Measurements from ENCODE around the gene VEGFB.

The VEGFB gene

DNA sequence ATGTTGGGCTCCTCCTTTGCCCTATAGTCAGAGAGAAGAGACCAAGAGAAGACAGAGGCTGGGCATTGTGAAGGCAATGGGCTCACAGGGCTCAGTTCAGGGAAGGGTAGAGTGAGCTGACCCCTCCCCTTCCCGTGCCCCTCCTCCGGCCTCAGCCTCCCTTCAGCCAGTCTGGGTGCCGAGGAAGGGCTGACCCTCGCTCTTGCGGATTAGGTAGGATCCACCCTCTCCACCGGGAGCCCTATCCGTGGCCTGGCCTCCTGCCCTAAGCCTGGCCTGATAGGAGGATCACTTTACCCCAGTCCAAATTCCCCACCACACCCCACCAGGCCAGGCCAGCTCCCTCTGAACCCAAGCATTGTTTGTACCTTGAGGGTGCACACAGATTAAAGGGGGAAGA lies 14.2 kb downstream of the VEGFB start:
- Histone ChIP-seq H3K9me3 (ENCODE audit: insufficient read depth, low read length) (no peaks in the 10 kb centered on the region), H3K27me3 (ENCODE audit: insufficient read depth, insufficient read length) (no peaks in the 10 kb centered on the region), H3K9ac (ENCODE audit: insufficient read length, low read depth) (peak overlapping the region; percentile 90), H3K4me1 (ENCODE audit: insufficient read depth, insufficient read length) (peaks cover 45% of the 10 kb centered on the region), H3K4me3 (ENCODE audit: insufficient read length, low read depth) (no peak overlapping the region), H3K36me3 (ENCODE audit: insufficient read depth, insufficient read length, low read length) (peaks cover 31% of the 10 kb centered on the region)
- no peak for DNase-seq (ENCODE audit: low read depth, low spot score)
- TF ChIP-seq ZNF274 (IDR thresholded peaks at IDR 0.05; ENCODE audit: low read depth, low read length) (no peak), YY1 (IDR thresholded peaks at IDR 0.05; ENCODE audit: insufficient read depth, insufficient read length) (no peak), SUZ12 (IDR thresholded peaks at IDR 0.05; ENCODE audit: extremely low read depth, insufficient read depth, insufficient read length) (no peak)

DNA sequence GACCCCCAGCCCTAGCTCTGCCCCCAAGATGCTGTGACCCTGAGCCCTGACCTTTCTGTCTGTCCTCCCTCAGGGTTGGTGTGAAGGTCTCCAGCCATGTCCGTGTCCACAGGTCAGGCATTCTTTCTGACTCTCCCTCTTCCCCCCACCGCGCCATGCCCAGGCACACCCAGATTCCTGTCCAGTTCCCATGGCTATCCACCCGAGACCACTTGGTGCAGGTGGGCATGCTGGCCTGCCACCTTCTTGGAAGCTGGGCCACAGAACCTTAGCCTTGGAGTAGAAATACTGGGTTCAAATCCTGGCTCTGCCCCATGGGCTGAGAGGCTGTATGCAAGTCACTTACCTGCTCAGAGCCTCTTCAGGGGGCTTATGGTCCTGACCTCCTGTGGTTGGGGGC lies 14.7 kb downstream of the VEGFB start:
- TF ChIP-seq ZNF274 (IDR thresholded peaks at IDR 0.05; ENCODE audit: low read depth, low read length) (no peak), SUZ12 (IDR thresholded peaks at IDR 0.05; ENCODE audit: extremely low read depth, insufficient read depth, insufficient read length) (no peak), YY1 (IDR thresholded peaks at IDR 0.05; ENCODE audit: insufficient read depth, insufficient read length) (no peak)
- Histone ChIP-seq H3K4me1 (ENCODE audit: insufficient read depth, insufficient read length) (peaks cover 42% of the 10 kb centered on the region), H3K36me3 (ENCODE audit: insufficient read depth, insufficient read length, low read length) (peaks cover 30% of the 10 kb centered on the region), H3K27me3 (ENCODE audit: insufficient read depth, insufficient read length) (no peaks in the 10 kb centered on the region), H3K4me3 (ENCODE audit: insufficient read length, low read depth) (no peak overlapping the region), H3K9me3 (ENCODE audit: insufficient read depth, low read length) (no peaks in the 10 kb centered on the region), H3K9ac (ENCODE audit: insufficient read length, low read depth) (peak overlapping the region; percentile 90)
- no peak for DNase-seq (ENCODE audit: low read depth, low spot score)

DNA sequence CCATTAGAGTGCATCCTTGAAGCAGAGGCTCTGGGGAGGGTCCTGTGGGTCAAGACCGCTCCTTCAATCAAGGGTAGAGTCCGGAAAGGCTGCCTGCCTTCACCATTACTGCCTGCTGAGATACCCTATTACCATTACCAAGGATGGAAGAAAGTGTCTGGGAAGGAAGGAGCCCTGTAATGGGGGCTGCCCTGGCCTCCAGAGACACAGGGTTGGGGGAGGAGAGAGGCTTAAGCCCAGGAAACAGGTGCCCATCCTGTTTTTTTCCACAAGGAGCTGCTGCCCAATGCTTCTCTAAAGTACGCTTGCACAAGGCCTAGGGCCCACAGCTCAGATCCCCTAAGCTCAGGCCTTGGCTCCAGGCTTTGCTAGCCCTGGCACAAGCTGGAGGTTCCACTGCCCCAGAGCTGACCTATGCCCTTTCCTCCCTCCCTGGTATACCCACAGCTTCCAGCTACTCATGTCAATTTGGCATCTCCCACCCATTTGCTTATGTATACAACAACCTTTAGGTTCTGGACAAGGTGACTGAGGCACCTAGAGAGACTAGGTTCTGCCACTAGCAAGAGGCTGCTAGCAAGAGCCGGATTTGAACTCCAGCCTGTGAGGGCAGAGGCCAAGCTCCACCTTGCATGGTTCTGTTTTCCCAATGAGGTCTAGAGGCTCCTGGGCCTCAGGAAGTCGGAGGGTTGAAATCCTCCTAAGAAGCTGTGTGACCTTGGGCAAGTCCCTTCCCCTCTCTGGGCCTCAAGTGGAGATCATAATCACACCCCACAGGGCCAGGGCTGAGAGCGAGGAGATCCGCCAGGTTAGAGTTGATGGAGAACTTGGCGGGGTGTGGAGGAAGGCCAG lies 15.4 kb downstream of the VEGFB start:
- Histone ChIP-seq H3K27me3 (ENCODE audit: insufficient read depth, insufficient read length) (no peaks in the 10 kb centered on the region), H3K9ac (ENCODE audit: insufficient read length, low read depth) (peak overlapping the region; percentile 90), H3K36me3 (ENCODE audit: insufficient read depth, insufficient read length, low read length) (peaks cover 31% of the 10 kb centered on the region), H3K4me1 (ENCODE audit: insufficient read depth, insufficient read length) (peaks cover 40% of the 10 kb centered on the region), H3K9me3 (ENCODE audit: insufficient read depth, low read length) (no peaks in the 10 kb centered on the region), H3K4me3 (ENCODE audit: insufficient read length, low read depth) (no peak overlapping the region)
- TF ChIP-seq YY1 (IDR thresholded peaks at IDR 0.05; ENCODE audit: insufficient read depth, insufficient read length) (no peak), ZNF274 (IDR thresholded peaks at IDR 0.05; ENCODE audit: low read depth, low read length) (no peak), SUZ12 (IDR thresholded peaks at IDR 0.05; ENCODE audit: extremely low read depth, insufficient read depth, insufficient read length) (no peak)
- DNase-seq (ENCODE audit: low read depth, low spot score) = peak; percentile 92

DNA sequence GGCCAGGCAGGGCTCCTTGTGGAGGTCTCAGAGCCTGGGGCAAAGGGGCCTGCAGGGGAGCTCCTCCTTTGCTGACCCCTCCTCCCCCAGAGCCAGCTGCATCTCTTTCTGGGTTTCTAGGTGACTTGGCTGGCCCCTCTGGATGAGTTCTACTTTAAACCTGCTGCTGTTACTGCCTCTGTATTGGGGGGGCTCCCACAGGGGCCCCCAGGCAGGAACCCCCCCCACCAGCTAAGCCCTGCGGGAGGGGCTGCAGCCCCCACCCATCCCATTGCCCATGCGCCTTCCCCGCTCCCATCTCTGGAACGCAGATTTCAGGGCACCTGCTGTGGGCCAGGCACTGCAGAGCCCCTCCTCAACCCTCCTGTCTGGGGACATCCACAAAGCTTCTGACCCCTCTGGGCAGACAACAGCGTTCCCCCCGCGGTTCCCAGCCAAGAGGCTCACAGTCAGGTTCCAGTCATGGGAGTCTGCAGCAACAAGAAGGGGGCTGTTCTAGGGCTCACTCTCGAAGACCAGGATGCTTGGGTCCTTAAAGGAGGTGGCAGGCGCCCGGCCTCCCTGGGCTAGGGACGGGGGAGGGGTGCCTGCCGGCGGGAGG lies 16.1 kb downstream of the VEGFB start:
- Histone ChIP-seq H3K9ac (ENCODE audit: insufficient read length, low read depth) (peak overlapping the region; percentile 84), H3K36me3 (ENCODE audit: insufficient read depth, insufficient read length, low read length) (peaks cover 30% of the 10 kb centered on the region), H3K9me3 (ENCODE audit: insufficient read depth, low read length) (no peaks in the 10 kb centered on the region), H3K4me3 (ENCODE audit: insufficient read length, low read depth) (peak overlapping the region; percentile 65), H3K27me3 (ENCODE audit: insufficient read depth, insufficient read length) (no peaks in the 10 kb centered on the region), H3K4me1 (ENCODE audit: insufficient read depth, insufficient read length) (peaks cover 38% of the 10 kb centered on the region)
- DNase-seq (ENCODE audit: low read depth, low spot score) = no peak
- TF ChIP-seq SUZ12 (IDR thresholded peaks at IDR 0.05; ENCODE audit: extremely low read depth, insufficient read depth, insufficient read length) (no peak), YY1 (IDR thresholded peaks at IDR 0.05; ENCODE audit: insufficient read depth, insufficient read length) (no peak), ZNF274 (IDR thresholded peaks at IDR 0.05; ENCODE audit: low read depth, low read length) (no peak)

DNA sequence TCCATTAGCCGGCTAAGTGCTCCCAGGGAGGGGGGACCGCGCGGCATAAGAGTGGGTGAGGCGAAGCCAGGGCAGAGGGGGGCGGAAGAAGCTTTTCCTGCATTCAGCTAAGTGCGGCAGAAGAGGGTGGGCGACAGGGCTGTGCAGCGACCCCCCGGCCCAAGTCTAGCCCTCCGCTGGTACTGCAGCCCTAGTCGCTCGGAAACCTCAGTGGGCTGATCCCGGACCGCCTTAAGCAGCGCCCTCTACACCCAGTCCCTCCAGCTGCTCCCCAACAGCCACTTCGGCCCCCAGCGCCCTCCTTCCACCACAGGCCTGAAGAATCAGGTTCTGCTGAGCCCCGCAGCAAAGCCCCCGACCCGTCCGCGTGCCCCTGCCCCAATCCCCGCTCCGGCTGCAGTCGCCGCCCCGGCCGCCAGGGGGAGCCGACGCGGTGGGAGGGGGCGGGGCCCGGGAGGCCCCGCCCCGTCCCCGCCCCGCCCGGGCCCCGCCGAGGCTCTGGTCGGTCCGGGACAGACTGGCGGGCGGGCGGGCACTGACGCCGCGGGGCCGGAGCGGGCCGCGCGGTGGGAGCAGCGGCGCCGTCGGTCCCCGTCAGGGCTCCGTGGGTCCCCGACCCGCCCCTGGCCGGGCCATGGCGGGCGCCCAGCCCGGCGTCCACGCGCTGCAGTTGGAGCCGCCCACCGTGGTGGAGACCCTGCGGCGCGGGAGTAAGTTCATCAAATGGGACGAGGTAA lies 16.8 kb downstream of the VEGFB start, which contains the start of gene PLCB3:
Gene PLCB3, plus strand, starts transcription at position 515 of the 737 bp plus-strand sequence. Its CDS starts 120 bp downstream, at position 635.
- no peak for DNase-seq (ENCODE audit: low read depth, low spot score)
- Histone ChIP-seq H3K36me3 (ENCODE audit: insufficient read depth, insufficient read length, low read length) (peaks cover 32% of the 10 kb centered on the region), H3K4me3 (ENCODE audit: insufficient read length, low read depth) (peak within 1 kb of the TSS; percentile 81), H3K4me1 (ENCODE audit: insufficient read depth, insufficient read length) (peaks cover 38% of the 10 kb centered on the region), H3K9ac (ENCODE audit: insufficient read length, low read depth) (peak within 1 kb of the TSS; percentile 92), H3K27me3 (ENCODE audit: insufficient read depth, insufficient read length) (no peaks in the 10 kb centered on the region), H3K9me3 (ENCODE audit: insufficient read depth, low read length) (no peaks in the 10 kb centered on the region)
- TF ChIP-seq SUZ12 (IDR thresholded peaks at IDR 0.05; ENCODE audit: extremely low read depth, insufficient read depth, insufficient read length) (no peak), YY1 (IDR thresholded peaks at IDR 0.05; ENCODE audit: insufficient read depth, insufficient read length) (no peak), ZNF274 (IDR thresholded peaks at IDR 0.05; ENCODE audit: low read depth, low read length) (no peak)

DNA sequence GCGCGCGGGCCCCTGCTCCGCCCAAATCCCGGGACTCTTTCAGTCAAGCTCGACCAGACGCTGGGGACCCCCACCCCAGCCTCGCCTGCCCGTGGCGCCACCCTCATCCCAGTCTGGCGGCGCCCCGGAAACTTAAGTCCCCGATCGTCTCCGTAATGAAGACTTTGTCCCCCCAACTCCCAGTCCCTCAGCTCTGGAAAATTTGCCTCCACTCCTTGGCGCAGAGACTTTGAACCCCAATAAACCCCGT lies 17.3 kb downstream of the VEGFB start:
- Histone ChIP-seq H3K4me1 (ENCODE audit: insufficient read depth, insufficient read length) (peaks cover 40% of the 10 kb centered on the region), H3K27me3 (ENCODE audit: insufficient read depth, insufficient read length) (no peaks in the 10 kb centered on the region), H3K9ac (ENCODE audit: insufficient read length, low read depth) (peak overlapping the region; percentile 92), H3K36me3 (ENCODE audit: insufficient read depth, insufficient read length, low read length) (peaks cover 37% of the 10 kb centered on the region), H3K9me3 (ENCODE audit: insufficient read depth, low read length) (no peaks in the 10 kb centered on the region), H3K4me3 (ENCODE audit: insufficient read length, low read depth) (peak overlapping the region; percentile 81)
- no peak for TF ChIP-seq SUZ12 (IDR thresholded peaks at IDR 0.05; ENCODE audit: extremely low read depth, insufficient read depth, insufficient read length)
- no peak for TF ChIP-seq ZNF274 (IDR thresholded peaks at IDR 0.05; ENCODE audit: low read depth, low read length)
- TF ChIP-seq YY1 (IDR thresholded peaks at IDR 0.05; ENCODE audit: insufficient read depth, insufficient read length) = no peak
- no peak for DNase-seq (ENCODE audit: low read depth, low spot score)

Data from NT2/D1 (cell line).